HepG2 (cell line): ENCODE results near the gene DPEP3. TPM values are rescaled to one million over a fixed set of nuclear protein-coding genes. Genes with fewer than 3 reads are reported as not detected.

Source experiments
- ARNTL ChIP-seq: sonication (generic); formaldehyde crosslinking; IDR thresholded peaks from 2 replicates; pipeline ENCODE4 v1.4.0; 2020; ENCODE audit warnings: mild to moderate bottlenecking, missing genetic modification reagents
- CBX1 ChIP-seq: IDR thresholded peaks from one replicate; pipeline ENCODE4 v1.6.1; 2016; ENCODE audit warnings: antibody characterized with exemption, low read depth
- ETV5 ChIP-seq: IDR thresholded peaks from 2 replicates; pipeline ENCODE4 v1.6.1; 2018; ENCODE audit warnings: missing biosample characterization, missing genetic modification reagents, inconsistent platforms, borderline replicate concordance
- GATA4 ChIP-seq: sonication (generic); IDR thresholded peaks from 2 replicates; pipeline ENCODE4 v1.6.1; 2016; ENCODE audit warnings: antibody characterized with exemption, low read depth, borderline replicate concordance
- KLF6 ChIP-seq: IDR thresholded peaks from 2 replicates; pipeline ENCODE4 v1.8.0; 2016; ENCODE audit warnings: missing biosample characterization, missing genetic modification reagents
- MED1 ChIP-seq: sonication (generic); formaldehyde crosslinking; IDR thresholded peaks from 2 replicates; pipeline ENCODE4 v1.4.0; 2020; ENCODE audit warnings: missing genetic modification reagents
- MEF2D ChIP-seq: sonication (generic); formaldehyde crosslinking; IDR thresholded peaks from 2 replicates; pipeline ENCODE4 v1.5.1; 2020; ENCODE audit warnings: mild to moderate bottlenecking, missing genetic modification reagents
- NFIC ChIP-seq: IDR thresholded peaks from 2 replicates; pipeline ENCODE4 v1.6.1; 2012; ENCODE audit warnings: mild to moderate bottlenecking, low read length, inconsistent platforms
- NR2F1 ChIP-seq, 2 experiments: fragments of 450-650 bp in 1 of 2; formaldehyde crosslinking in 1 of 2; IDR thresholded peaks; 2 replicates each; pipeline versions ENCODE4 v1.5.0 to v1.6.1; 2016 to 2020; ENCODE audit warnings: mild to moderate bottlenecking in 1 of 2, missing compliant biosample characterization in 1 of 2, missing genetic modification reagents in 1 of 2, moderate library complexity in 1 of 2
- SMAD1 ChIP-seq: sonication (generic); formaldehyde crosslinking; IDR thresholded peaks from 2 replicates; pipeline ENCODE4 v1.4.0; 2020; ENCODE audit warnings: missing genetic modification reagents, low read depth, mild to moderate bottlenecking, borderline replicate concordance
- XBP1 ChIP-seq: sonication (generic); formaldehyde crosslinking; IDR thresholded peaks from 2 replicates; pipeline ENCODE4 v1.5.0; 2020; ENCODE audit warnings: missing genetic modification reagents
- ZBTB20 ChIP-seq: sonication (generic); formaldehyde crosslinking; IDR thresholded peaks from 2 replicates; pipeline ENCODE4 v1.8.1; 2023; ENCODE audit warnings: missing genetic modification reagents, low read depth, mild to moderate bottlenecking, borderline replicate concordance
- ZNF235 ChIP-seq: sonication (generic); formaldehyde crosslinking; IDR thresholded peaks from 2 replicates; pipeline ENCODE4 v1.8.1; 2023; ENCODE audit warnings: mild to moderate bottlenecking, missing genetic modification reagents, borderline replicate concordance
- ZNF451 ChIP-seq: sonication (generic); formaldehyde crosslinking; IDR thresholded peaks from 2 replicates; pipeline ENCODE4 v1.5.0; 2020; ENCODE audit warnings: mild to moderate bottlenecking, missing genetic modification reagents
- ZNF674 ChIP-seq: sonication (generic); formaldehyde crosslinking; IDR thresholded peaks from 2 replicates; pipeline ENCODE4 v1.5.0; 2020; ENCODE audit warnings: low read depth, mild to moderate bottlenecking, missing genetic modification reagents
- polyA plus RNA-seq, 8 experiments: library from polyadenylated mRNA; depleted of rRNA in 3 of 8; stranded (reverse) in 7 of 8; unstranded in 1 of 8; fragments of >200 nt; fragmentation: Illumina TruSeq in 4 of 8; extraction: Trizol in 4 of 8; gene quantifications; 2 replicates each; pipeline versions ENCODE4 v1.2.1 to v1.2.3, GENCODE V29; 2011 to 2016; ENCODE audit warnings: low read depth in 4 of 8, missing spikeins in 1 of 8, mixed read lengths in 1 of 8; ENCODE audit not compliant: insufficient read depth in 1 of 8
- total RNA-seq, 5 experiments: library from RNA; depleted of rRNA; stranded (reverse); fragments of >200 nt; fragmentation: Illumina TruSeq; extraction: Trizol; gene quantifications; 2 replicates each; pipeline ENCODE4 v1.2.3, GENCODE V29; 2016; ENCODE audit warnings: low read depth in 1 of 5
- TF ChIP-seq, protein P1 (sequence below): sonication (generic); formaldehyde crosslinking; IDR thresholded peaks from 2 replicates; pipeline ENCODE4 v1.4.0; 2020; ENCODE audit warnings: missing genetic modification reagents, borderline replicate concordance
- TF ChIP-seq, protein P2 (sequence below): sonication (generic); formaldehyde crosslinking; IDR thresholded peaks from 2 replicates; pipeline ENCODE4 v1.5.1; 2020; ENCODE audit warnings: missing genetic modification reagents, mild to moderate bottlenecking, borderline replicate concordance
- TF ChIP-seq, protein P3 (sequence below): sonication (generic); formaldehyde crosslinking; IDR thresholded peaks from 2 replicates; pipeline ENCODE4 v1.5.0; 2020; ENCODE audit warnings: mild to moderate bottlenecking, missing genetic modification reagents, borderline replicate concordance
- TF ChIP-seq, protein P4 (sequence below): fragments of 450-650 bp; IDR thresholded peaks from 2 replicates; pipeline ENCODE4 v1.6.1; 2017; ENCODE audit warnings: mild to moderate bottlenecking

Gene DPEP3
- total and polyA plus RNA-seq, 2 of the 13 experiments (the other 11 are each of a cell fraction or from before 2014, with no cell fraction given), result not detected

DNA sequence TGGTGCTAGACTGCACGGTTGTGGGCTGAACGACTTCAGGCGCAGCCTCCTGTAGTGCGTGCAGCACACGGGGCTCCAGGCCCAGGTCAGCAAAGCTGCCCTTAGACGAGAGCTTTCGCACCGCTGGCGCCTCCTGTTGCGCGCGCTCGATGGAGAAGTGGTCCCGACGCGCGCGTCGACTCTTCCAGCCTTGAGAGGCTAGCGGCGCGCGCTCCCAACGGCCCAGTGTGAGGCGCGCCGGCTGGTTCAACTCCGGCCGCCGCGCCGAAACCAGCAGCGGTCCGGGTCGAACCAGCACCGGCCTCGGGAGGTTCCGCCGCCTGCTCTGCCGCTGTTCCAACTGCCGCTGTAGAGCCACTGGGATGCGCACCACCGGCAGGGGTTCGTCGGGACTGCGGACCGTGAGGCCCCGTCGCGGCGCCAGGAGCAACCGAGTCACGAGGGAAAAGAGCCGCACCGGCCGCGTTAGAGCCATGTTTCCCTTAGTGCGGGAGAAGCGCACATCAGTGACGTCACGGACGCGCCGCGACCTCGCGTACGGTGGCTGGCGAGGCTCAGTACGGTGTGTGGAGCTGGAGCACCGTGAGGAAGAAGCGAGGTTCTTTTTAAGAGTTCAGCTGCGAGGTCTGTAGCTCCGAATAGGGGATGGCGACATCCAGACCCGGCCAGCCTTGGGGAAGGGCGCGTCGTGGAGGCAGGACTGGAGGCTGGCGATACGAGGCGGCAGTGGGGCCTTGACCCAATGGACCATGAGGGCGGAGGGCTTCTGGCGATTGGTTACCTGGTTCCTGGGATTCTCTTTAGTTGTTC, 42.6 kb upstream of the DPEP3 start, which contains the start of the genes DDX28 and DUS2 (continued):
- TF ChIP-seq GATA4 (peak; percentile 72; the same call in 1 of the 2 replicates), XBP1 (0 out of 2 replicates have a peak, but pooled peaks have one; percentile 6), KLF6 (CRISPR knock-in tag) (peak; percentile 83), ETV5 (peak; percentile 60), ARNTL (peak; percentile 77; the same call in 1 of the 2 replicates), NR2F1 (CRISPR knock-in tag; IDR thresholded peaks at IDR 0.05) (peak in 1 of 2 experiments; percentile 64; a peak in 3 of 4 replicates), ZNF674 (CRISPR knock-in tag) (no peak; the same call in 1 of the 2 replicates), ZBTB20 (CRISPR knock-in tag) (no peak), MEF2D (CRISPR knock-in tag) (peak; percentile 80), ZNF451 (CRISPR knock-in tag) (peak; percentile 98), CBX1 (peak; percentile 67), SMAD1 (CRISPR knock-in tag) (peak; percentile 98), ZNF235 (CRISPR knock-in tag) (peak; percentile 69; the same call in 1 of the 2 replicates), NFIC (no peak), MED1 (CRISPR knock-in tag) (peak; percentile 84)
- TF ChIP-seq, protein P1, sequence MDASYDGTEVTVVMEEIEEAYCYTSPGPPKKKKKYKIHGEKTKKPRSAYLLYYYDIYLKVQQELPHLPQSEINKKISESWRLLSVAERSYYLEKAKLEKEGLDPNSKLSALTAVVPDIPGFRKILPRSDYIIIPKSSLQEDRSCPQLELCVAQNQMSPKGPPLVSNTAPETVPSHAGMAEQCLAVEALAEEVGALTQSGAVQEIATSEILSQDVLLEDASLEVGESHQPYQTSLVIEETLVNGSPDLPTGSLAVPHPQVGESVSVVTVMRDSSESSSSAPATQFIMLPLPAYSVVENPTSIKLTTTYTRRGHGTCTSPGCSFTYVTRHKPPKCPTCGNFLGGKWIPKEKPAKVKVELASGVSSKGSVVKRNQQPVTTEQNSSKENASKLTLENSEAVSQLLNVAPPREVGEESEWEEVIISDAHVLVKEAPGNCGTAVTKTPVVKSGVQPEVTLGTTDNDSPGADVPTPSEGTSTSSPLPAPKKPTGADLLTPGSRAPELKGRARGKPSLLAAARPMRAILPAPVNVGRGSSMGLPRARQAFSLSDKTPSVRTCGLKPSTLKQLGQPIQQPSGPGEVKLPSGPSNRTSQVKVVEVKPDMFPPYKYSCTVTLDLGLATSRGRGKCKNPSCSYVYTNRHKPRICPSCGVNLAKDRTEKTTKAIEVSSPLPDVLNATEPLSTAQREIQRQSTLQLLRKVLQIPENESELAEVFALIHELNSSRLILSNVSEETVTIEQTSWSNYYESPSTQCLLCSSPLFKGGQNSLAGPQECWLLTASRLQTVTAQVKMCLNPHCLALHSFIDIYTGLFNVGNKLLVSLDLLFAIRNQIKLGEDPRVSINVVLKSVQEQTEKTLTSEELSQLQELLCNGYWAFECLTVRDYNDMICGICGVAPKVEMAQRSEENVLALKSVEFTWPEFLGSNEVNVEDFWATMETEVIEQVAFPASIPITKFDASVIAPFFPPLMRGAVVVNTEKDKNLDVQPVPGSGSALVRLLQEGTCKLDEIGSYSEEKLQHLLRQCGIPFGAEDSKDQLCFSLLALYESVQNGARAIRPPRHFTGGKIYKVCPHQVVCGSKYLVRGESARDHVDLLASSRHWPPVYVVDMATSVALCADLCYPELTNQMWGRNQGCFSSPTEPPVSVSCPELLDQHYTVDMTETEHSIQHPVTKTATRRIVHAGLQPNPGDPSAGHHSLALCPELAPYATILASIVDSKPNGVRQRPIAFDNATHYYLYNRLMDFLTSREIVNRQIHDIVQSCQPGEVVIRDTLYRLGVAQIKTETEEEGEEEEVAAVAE (CRISPR knock-in tag), result peak; percentile 93
- TF ChIP-seq, protein P2, sequence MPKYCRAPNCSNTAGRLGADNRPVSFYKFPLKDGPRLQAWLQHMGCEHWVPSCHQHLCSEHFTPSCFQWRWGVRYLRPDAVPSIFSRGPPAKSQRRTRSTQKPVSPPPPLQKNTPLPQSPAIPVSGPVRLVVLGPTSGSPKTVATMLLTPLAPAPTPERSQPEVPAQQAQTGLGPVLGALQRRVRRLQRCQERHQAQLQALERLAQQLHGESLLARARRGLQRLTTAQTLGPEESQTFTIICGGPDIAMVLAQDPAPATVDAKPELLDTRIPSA (CRISPR knock-in tag), result peak; percentile 87
- TF ChIP-seq, protein P3, sequence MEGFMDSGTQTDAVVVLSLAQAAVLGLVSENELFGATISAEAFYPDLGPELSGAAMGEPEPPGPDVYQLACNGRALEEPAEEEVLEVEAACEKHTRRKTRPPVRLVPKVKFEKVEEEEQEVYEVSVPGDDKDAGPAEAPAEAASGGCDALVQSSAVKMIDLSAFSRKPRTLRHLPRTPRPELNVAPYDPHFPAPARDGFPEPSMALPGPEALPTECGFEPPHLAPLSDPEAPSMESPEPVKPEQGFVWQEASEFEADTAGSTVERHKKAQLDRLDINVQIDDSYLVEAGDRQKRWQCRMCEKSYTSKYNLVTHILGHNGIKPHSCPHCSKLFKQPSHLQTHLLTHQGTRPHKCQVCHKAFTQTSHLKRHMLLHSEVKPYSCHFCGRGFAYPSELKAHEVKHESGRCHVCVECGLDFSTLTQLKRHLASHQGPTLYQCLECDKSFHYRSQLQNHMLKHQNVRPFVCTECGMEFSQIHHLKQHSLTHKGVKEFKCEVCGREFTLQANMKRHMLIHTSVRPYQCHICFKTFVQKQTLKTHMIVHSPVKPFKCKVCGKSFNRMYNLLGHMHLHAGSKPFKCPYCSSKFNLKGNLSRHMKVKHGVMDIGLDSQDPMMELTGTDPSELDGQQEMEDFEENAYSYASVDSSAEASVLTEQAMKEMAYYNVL (CRISPR knock-in tag), result peak; percentile 72; the same call in 1 of the 2 replicates
- TF ChIP-seq, protein P4, sequence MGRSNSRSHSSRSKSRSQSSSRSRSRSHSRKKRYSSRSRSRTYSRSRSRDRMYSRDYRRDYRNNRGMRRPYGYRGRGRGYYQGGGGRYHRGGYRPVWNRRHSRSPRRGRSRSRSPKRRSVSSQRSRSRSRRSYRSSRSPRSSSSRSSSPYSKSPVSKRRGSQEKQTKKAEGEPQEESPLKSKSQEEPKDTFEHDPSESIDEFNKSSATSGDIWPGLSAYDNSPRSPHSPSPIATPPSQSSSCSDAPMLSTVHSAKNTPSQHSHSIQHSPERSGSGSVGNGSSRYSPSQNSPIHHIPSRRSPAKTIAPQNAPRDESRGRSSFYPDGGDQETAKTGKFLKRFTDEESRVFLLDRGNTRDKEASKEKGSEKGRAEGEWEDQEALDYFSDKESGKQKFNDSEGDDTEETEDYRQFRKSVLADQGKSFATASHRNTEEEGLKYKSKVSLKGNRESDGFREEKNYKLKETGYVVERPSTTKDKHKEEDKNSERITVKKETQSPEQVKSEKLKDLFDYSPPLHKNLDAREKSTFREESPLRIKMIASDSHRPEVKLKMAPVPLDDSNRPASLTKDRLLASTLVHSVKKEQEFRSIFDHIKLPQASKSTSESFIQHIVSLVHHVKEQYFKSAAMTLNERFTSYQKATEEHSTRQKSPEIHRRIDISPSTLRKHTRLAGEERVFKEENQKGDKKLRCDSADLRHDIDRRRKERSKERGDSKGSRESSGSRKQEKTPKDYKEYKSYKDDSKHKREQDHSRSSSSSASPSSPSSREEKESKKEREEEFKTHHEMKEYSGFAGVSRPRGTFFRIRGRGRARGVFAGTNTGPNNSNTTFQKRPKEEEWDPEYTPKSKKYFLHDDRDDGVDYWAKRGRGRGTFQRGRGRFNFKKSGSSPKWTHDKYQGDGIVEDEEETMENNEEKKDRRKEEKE, result no peak
